Stimulated activated CD8-positive, alpha-beta memory T cell treated with anti-CD3 and anti-CD28 coated beads, Interleukin-12 subunit alpha, Interleukin-12 subunit beta, amount 100 ng/mL, for 1 hour (primary cell): ENCODE data around the gene SLC2A6.

Source experiments
- DNase-seq: peaks from one replicate; pipeline ENCODE4 v3.0.0-alpha.2; 2020; ENCODE audit warnings: low read depth

The SLC2A6 gene

DNA sequence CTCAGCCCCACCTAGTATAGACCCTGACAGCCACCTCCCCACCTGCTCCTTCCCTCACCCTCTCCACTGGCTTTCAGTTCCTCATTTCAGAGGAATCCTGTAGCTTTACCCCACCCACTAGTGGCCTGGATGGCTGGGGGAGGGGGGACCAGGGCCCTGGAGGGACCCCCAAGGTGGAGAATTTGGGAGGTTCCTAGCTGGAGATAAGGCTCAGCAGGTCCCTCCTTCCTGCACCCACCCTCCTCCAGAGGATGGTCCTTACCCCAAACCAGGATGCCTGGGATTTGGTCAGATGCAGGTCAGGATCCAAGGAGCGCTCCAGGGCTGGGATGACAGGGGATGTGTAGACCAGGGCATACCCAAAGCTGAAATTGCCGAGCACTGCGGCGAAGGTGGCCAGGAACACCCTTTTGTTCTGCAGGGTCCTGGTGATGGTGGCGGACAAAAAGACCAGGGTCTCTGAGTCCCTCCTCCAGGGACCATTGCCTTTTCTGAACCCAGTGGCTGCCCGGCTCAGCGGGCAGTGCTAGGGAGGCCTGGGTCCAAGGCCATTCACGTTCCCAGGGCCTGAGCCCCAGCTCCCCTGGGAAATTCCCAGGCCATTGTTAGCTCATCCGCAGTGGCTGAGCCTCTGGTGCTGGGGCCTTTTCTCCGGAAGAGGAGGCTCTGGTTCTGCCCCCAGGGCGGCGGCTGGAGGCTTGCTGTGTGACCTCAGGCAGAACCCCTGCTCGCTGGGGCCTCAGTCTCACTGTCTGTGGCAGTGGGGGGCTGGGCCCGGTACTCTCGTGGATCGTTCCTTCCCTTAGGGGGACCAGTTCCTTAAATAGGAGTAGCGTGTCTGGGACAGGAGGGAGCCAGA, 678 bp downstream of the SLC2A6 start:
- no peak for DNase-seq

DNA sequence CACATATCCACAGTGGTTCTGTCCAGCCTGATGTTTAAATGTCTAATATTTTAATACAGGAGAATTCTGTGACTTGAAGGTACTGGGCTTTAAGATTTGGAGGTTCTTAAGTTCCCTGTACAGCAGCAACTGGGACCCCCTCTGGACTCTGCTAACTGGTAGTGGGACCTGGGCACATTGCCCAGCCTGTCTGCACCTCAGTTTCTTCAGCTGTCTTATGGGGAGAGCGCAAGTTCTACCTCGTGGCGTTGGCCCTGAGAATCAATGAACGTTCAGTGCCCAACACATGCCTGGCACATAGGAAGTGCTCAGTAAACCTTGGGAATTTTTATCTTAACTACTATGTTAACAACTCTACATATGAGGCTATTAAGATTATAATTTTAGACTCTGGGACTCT, 1.4 kb downstream of the SLC2A6 start:
- no peak for DNase-seq

DNA sequence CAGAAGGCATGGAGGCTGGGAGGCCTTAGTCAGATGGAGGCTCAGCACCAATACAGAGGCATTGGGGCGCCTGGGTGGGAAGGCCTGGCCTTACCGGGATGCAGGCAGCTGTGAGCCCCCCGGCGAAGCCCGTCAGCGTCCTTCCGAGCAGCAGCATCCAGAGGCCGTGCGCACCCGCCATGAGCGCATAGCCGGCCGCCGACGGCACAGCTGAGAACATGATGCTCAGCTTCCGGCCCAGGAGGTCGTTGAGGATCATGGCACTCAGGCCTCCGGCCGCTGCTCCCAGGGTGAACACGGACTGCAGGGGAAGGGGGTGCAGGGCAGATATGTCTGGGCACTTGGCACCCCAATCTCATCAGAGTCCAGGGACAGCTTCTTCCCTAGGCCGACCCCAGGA, 2.0 kb downstream of the SLC2A6 start:
- no peak for DNase-seq

DNA sequence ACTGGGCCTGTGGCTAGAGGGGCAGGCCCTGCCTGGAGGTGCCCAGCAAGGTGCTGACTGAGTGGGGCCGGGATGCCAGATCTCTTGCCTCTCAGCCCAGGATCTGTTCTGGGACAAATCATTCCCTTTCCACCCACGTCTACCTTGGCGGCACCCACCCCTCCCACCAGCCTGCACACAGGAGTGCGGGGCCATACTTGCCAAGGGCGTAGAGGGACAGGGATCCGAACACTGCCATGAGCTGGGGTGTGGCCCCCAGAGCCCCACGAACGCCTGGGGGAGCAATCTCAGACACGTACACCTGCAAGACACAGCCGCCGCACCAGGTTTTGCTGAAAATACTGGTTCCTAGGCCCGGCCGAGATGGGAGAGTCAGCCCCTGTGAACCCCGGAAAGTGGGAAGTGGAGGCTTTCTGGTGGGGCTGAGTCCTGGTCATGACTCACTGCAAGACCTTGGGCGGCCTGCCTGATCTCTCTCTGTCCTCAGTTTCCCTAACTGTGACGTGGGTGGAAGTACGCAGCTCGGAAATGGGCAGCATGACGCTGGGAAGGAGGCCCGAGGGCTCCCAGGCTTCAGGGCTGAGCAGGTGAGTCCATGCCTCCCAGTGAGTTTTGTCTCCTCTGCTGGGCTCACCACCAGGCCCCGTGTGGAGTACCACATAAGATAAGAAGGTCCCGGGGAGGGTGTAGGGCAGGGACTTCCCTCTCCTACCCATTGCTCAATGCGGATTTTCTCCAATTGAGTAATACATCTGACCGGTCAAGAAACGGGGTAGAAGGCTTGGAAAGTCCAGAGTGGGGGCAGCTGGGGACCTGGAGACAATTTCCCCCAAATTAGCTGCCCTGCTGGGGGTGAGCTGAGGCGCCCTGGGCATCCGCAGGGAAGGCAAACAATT, 2.6 kb downstream of the SLC2A6 start:
- no peak for DNase-seq

DNA sequence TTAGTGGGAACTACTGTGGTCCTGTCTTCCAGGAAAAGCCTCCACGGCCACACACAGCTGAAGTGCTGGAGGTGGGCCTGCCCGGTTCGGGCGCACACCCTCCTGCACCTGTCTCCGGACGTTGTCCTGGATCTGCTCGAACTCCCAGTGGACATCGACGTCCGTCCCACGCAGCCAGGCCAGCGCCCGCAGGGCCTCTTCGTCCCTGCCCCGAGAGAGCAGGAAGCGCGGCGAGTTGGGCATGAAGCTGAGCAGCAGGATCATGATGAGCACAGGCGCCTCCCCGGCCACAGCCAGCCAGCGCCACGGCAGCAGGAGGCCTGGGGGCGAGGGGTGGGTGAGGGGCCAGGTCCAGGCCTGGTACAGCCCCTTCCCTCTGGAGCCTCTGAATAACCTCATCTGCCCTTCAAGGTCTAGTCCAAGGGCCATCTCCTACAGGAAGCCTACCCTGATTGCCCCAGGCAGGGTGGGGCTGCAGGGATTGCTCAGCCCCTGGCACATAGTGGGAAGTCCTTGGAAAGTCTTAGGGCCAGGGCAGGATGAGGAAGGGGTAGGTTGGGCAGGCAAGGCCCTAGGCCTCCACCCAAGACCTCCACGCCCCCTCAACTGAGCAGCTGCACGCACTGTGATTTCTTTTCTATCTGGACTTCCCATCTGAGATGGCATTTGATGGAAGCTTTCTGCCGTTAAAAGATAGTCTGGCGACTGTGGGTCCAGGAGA, 3.4 kb downstream of the SLC2A6 start:
- no peak for DNase-seq

DNA sequence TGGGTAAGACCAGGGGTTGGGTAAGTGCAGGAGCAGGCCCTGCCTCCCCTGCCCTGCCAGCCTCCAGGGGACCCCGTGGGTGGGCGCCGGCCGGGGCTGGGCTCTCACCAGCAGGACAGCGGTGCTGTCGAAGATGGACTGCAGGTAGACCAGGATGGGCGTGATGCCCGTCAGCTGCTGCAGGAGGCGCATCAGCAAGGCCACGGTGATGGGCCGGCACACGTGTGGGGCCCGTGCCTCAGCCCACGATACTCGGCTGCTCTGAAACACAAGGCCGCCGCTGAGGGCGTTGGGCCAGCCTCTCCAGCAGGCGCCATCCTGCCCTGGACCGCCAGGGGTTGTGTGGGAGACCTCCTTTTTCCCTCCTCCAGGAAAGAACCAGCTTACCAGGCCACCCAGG, 4.0 kb downstream of the SLC2A6 start:
- no peak for DNase-seq

DNA sequence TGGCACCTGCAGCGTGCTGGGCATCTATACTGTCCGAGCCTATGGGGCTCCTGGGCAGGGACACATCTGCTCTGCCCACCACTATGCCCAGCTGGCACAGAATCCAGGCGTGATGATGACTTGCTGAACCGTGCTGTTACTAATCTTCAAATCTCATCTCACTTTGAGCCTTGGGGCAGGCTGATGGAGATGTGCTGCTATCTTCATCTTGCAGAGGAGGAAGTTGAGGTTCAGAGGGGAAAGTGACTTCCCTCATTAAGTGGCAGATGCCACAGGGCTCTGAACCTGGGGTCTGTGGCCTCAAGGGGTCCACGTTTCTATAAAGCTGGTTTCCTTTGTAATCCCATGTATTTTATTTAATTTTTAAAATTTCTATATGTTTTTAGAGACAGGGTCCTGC, 4.7 kb downstream of the SLC2A6 start:
- no peak for DNase-seq

DNA sequence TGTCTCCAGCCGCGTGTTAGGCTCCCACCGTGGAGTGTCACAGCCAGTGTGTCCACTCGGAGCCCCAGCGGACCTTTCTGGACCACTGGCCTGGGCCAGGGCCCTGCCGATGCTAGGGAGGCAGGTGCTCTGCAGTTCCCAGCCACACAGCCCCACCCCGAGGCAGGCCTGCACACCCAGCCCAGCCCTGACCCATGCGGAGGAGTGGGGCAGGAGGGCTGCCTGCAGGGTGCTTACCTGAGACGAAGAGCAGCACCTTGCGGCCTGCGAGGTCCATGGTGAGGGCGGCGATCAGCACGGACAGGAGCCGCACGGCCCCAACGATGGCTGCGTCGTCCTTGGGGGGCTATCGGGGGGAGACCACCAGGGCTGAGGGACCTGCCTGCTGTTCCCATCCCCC, 5.2 kb downstream of the SLC2A6 start:
- no peak for DNase-seq

DNA sequence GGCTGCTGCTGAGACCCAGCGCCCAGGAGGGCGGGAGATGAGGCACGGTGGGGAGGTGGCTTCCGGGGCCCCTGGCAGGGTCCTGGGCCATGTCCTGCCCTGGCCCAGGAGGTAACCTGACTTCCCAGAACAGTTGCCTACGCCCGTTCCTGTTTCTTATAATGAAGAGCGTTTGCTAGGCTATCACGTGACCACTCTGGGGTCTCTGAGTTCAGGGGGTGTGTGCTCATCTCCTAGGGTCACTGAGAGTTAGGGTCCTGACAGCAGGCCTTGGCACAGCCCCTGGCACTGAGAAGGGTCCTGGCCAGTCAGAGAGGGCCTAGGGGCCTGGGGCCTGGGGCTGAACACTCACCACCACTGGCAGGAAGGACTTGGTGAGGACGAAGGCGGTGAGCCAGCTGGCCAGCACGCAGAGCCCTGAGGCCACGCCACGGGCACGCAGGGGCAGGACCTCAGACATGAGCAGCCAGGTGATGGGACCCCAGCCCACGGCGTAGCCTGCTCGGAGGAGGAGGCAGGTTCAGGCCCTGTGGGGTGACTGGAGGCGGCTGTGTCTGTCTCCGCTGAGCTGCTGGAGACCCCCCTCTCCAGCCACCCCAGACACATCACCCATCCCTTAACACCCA, 6.0 kb downstream of the SLC2A6 start:
- no peak for DNase-seq

DNA sequence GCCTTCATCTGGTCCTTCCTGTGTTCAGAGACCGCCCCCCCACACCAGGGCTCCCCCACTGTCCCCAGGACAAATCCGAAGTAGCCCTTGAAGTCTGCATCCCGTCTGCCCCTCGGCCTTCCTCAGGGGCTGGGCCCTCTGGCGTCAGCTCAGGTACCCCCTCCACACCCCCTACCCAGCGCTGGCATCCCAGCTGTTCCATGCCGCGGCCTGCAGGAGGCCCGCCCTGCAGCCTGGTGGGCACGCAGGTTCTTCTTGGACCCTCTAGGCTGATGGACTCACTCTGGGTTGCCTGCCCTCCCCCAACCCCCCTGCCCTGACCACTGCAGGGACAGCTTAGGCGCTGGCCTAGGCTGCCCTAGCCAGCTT, 6.6 kb downstream of the SLC2A6 start:
- DNase-seq: no peak

DNA sequence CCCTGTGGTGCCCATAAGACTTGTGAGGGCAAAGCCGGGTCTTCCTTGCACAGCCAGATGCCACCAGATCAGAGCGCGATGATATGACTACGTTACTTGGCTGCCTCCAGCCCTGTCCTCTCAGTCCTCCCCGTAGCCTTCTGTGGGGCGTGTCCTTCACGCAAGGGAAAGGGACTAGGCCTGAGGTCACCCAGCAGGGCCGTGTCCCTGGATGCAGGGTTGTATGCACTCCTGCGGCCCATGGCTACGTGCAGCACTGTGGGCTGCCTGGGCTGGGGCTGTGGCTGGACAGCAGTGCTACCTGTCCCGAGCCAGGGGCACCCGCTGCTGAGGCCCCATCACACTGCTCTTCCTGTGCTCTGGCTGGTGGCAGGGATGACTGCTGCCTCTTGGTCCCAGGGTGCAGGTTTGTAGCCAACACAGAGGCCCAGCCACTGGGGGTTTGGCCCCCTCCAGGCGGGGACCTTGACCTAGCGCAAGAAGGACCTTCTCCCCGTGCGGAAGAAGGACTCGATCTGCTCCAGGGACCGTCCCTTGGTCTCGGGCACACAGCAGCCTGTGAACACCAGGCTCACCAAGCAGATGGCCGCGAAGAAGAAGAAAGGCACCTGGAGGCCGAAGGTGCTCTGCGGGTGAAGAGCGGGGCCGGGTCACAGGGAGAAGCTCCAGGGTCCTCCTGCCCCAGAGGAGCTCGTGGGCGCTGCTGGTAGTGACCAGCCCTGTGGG, 7.2 kb downstream of the SLC2A6 start:
- DNase-seq: no peak

DNA sequence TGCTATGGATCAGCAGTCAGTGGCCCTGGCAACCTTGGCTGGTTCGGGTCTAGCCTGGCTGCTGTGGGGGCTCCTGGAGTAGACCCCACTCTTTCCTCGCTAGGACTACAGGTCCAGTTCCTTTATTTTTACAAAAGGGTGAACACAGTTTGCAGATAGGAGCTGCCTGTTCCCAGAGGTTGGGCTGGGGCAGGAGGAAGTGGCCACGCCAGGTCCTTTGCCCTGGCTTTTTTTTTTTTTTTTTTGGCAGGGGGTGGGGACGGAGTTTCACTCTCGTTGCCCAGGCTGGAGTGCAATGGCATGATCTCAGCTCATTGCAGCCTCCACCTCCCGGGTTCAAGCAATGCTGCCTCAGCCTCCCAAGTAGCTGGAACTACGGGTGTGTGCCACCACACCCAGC, 7.9 kb downstream of the SLC2A6 start:
- no peak for DNase-seq

DNA sequence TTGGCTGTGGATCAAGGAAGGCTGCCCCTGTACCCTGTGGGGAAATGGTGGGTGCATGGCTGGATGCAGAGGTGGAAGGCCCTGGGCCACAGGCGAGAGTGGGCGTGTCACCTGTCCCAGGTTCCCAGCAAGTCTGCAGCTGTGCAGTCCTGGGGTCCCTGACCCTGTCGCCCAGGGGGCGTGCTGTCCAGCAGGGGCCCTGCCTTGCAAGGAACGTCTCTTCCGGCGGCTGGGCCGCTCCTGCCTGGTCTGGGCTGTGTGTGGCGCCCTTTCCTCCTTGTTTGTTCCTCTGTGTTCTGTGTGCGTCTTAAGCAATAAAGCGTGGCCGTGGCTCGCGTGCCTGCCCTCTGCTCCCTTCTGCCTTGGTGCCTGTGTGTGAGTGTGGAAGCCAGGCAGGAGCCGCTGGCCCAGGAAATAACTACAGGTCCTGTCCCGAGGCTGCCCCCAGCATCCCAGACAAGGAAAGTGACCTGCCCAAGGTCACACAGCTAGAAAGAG, 8.4 kb downstream of the SLC2A6 start:
- DNase-seq: no peak

DNA sequence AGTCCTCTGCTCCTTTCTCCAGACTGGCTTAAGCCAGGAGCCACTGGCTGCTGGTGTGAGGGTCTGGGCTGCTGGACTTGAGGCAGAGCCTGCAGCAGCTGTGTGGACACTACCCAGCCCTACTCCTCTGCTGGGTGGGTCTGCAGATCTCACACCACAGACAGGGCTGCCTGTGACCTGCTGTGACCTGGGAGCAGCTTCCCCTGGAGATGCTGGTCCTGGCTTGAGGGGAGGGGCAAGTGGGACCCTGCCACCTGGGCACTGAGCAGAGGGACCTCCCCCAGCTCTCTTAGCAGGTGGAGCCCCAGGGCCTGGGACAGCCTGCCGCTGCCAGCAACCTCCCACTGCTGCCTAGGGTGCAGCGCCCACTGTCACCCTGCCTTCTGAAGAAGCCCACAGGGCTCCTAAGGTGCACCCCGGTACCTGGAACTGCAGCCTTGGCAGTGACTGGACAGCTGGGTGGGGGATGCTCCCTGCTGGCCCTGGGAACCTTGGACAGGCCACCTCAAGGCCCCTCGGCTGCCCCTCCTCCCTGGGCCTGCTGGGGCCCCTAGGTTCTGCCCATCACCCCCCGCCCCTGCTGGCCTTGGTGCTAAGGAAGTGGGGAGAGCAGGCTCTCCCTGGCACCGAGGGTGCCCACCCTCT, 10.0 kb downstream of the SLC2A6 start:
- DNase-seq: no peak

DNA sequence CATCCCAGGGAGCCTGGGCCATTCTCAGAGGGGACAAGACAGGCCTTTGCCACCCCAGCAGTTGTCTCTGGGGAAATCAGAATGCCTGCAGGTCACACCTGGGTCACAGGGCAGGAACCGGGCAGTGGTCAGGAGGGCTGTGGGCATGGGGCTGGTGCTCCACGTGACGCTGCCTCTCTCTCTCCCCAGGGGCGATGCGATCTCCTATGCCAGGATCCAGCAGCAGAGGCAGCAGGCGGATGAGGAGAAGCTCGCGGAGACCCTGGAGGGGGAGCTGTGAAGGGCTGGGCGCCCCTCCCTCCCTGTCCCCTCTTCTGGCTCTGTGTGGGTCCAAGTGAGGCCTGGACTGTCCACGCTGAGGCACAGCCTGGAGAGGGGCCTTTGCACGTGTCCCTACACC, 10.5 kb downstream of the SLC2A6 start:
- no peak for DNase-seq

DNA sequence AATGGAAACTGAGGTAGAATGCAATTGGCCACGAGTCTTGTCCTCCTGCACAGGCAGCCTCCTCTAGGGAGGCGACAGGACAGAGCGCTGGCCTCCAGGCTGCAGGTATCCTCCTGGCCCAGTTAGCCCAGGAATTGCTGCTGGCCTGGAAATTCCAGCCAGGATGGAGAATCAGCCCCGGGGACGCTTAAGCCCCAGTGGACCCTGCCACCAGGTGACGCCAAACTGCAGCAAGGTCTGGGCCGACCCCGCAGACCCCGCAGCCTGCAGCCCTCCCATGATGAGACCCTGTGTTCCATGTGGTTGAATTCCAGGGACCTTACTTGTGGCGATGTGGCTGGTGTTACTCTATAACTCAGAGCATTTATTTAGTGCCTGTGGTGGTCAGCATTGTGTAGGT, 11.8 kb downstream of the SLC2A6 start:
- no peak for DNase-seq

DNA sequence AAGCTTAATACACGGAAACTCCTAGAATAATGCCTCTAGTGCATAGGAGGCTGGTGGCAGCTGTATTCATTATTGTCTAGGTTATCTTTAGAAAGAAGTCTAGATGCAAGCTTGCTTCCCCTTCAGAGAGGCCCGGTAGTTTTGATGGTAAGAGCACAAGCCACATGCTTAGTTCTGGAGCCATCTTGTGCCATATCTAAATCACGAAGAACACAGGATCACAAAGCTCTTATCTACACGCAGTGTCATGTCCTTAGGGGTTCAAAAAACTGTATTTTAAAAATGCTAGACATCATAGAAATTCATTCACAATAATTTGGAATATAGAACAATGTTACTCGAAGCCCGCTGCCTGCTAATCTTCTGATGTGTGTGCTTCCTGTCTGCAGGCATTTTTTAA, 12.9 kb downstream of the SLC2A6 start:
- no peak for DNase-seq

DNA sequence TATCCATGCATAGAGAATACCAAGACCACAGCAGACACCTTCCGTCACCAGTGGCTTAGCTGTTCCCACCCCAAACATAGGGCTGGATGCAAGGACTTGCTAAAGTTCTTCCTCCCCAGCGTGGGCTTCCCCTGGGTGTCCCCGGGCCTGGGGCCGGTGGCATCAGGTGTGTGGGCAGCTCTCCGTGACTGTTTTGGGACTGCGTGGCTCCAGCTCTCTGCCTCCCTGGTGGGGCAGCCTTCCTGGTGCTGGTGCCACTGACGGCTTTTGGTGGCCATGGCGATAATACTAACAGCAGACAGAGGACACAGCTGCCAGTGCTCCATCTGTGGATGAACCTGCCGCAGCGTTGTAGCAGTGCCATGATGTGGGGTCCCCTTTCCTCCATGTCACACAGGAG, 14.3 kb downstream of the SLC2A6 start:
- no peak for DNase-seq

DNA sequence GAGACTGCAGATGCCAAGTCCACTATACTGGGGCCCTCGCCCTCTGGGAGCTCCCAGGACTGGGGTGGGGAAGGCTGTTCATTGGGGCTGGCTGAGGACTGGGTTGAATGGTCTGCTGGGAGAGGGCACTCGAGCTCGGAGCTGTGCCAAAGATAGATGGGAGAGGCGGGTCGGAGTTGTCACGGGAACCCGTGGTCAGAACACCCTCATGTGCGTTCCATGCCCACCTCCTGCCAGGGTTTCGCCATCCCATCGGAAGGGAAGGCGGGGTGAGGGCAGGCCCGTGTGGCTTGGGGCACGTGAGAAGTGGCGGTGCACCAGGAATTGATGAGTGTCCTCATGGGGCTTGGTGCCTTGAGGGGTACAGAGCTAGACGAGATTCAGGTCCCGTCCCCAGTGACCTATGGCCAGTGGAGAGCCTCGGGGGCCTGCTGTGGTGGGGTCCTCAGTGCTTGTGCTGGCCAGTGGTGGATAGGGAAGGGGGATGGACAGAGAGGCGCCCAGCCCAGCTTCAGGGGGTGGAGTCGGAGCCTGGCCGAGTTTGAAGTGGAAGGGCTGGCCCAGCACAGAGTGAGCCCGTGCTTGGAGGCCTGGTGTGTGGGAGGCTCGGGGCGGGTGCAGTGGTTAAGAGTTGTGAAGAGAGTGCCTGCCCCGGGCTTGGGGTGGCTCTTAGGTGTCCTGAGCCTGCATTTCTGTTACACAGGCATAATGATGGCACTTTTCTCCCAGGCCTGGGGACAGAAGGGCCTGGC, 14.9 kb downstream of the SLC2A6 start:
- no peak for DNase-seq

DNA sequence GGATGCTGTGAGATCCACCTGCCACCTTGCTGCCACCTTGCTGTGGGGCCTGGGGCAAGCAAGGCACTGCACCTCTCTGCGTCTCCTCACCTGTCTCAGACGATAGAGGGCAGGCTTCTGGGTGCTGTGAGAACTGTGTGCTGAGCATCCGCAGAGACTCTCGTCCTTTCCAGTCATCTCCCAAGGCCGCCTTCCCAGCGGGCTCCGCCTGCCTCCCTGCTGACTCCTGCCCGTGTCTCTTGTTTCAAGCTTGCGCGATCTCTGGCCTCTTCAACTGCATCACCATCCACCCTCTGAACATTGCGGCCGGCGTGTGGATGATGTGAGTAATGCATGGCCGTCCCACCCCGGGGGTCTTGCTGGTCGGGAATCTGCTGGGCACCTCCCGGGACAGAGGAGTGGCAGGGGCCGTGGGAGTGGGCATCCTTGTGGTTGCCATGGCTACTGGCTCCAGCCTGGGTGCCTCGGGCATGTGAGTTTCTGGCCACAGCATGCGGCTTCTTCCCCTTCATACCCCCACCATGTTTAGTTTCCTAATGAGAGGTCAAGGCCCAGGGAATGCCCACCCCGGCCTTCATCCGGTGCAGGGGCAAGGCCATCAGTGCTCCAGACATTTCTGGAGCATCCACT, 15.6 kb downstream of the SLC2A6 start:
- DNase-seq: no peak
